HEK293 (cell line): ENCODE data around the gene ADGRL1.

Experiments
- CTCF ChIA-PET: fragments of 350-600 bp; formaldehyde crosslinking; extraction: SDS; loops from one replicate; lab custom pipeline; 2021; ENCODE audit warnings: antibody characterized with exemption; lab: Yijun Ruan, JAX
- POLR2A ChIA-PET: fragments of 300-600 bp; formaldehyde crosslinking; extraction: SDS; loops from one replicate; lab custom pipeline; 2020; ENCODE audit warnings: antibody characterized with exemption, inconsistent platforms; lab: Yijun Ruan, JAX
- H3K27ac ChIP-seq: fragments of 200-500 bp; sonication (Bioruptor generic); 2 replicates; pipeline ENCODE4 v1.5.1; 2014; ENCODE audit warnings: low read depth, low read length, control low read depth, inconsistent platforms; ENCODE audit errors: extremely low read depth
- H3K36me3 ChIP-seq, 2 experiments: fragments of 200-500 bp in 1 of 2; sonication (Bioruptor generic) in 1 of 2; 1 replicate in 1 of 2; 2 replicates in 1 of 2; pipeline ENCODE4 v1.5.1; 2014 to 2017; ENCODE audit warnings: inconsistent platforms in 2 of 2, low read length in 2 of 2; ENCODE audit not compliant: control insufficient read depth in 2 of 2, insufficient read depth in 1 of 2
- H3K4me1 ChIP-seq: fragments of 200-500 bp; sonication (Bioruptor generic); 2 replicates; pipeline ENCODE4 v1.5.1; 2014; ENCODE audit warnings: mild to moderate bottlenecking, low read length, inconsistent platforms; ENCODE audit not compliant: control insufficient read depth, insufficient read depth
- H3K4me3 ChIP-seq: 2 replicates; pipeline ENCODE4 v1.5.1; 2011; ENCODE audit warnings: low read depth, mild to moderate bottlenecking, control low read depth, low read length, moderate library complexity
- H3K9me3 ChIP-seq: fragments of 200-500 bp; sonication (Bioruptor generic); 2 replicates; pipeline ENCODE4 v1.5.1; 2014; ENCODE audit warnings: low read depth, low read length, inconsistent platforms; ENCODE audit not compliant: control insufficient read depth, insufficient read depth
- IKZF3 ChIP-seq: fragments of 450-650 bp; IDR thresholded peaks from 2 replicates; pipeline ENCODE4 v1.5.0; 2018; ENCODE audit warnings: missing biosample characterization, mild to moderate bottlenecking, missing genetic modification characterization, moderate library complexity
- KLF1 ChIP-seq: fragments of 450-650 bp; formaldehyde crosslinking; IDR thresholded peaks from 2 replicates; pipeline ENCODE4 v1.5.1; 2016; ENCODE audit warnings: missing biosample characterization, missing genetic modification characterization
- MYNN ChIP-seq: fragments of 450-650 bp; formaldehyde crosslinking; IDR thresholded peaks from 2 replicates; pipeline ENCODE4 v1.5.1; 2016; ENCODE audit warnings: missing biosample characterization, missing genetic modification characterization, borderline replicate concordance
- REST ChIP-seq: fragments of 450-650 bp; formaldehyde crosslinking; IDR thresholded peaks from 2 replicates; pipeline ENCODE4 v1.5.1; 2016; ENCODE audit warnings: missing biosample characterization, missing genetic modification characterization
- YY2 ChIP-seq: fragments of 450-650 bp; formaldehyde crosslinking; IDR thresholded peaks from 2 replicates; pipeline ENCODE4 v1.5.1; 2016; ENCODE audit warnings: missing biosample characterization, missing genetic modification characterization
- ZBTB26 ChIP-seq: fragments of 450-650 bp; formaldehyde crosslinking; optimal IDR thresholded peaks from 2 replicates; pipeline ENCODE3; 2016; ENCODE audit warnings: missing biosample characterization, mild to moderate bottlenecking, missing genetic modification characterization
- ZEB2 ChIP-seq: fragments of 450-650 bp; formaldehyde crosslinking; IDR thresholded peaks from 2 replicates; pipeline ENCODE4 v1.5.1; 2016; ENCODE audit warnings: missing biosample characterization, missing genetic modification characterization
- ZNF175 ChIP-seq: fragments of 450-650 bp; formaldehyde crosslinking; IDR thresholded peaks from 2 replicates; pipeline ENCODE4 v1.5.1; 2016; ENCODE audit warnings: missing biosample characterization, missing genetic modification characterization
- ZNF19 ChIP-seq: fragments of 450-650 bp; formaldehyde crosslinking; IDR thresholded peaks from 2 replicates; pipeline ENCODE4; 2016; ENCODE audit warnings: missing biosample characterization, missing genetic modification characterization, low read depth
- ZNF473 ChIP-seq: fragments of 450-650 bp; formaldehyde crosslinking; IDR thresholded peaks from 2 replicates; pipeline ENCODE4 v1.5.1; 2017; ENCODE audit warnings: missing biosample characterization, missing genetic modification characterization
- ZNF529 ChIP-seq: fragments of 450-650 bp; formaldehyde crosslinking; IDR thresholded peaks from 2 replicates; pipeline ENCODE4 v1.5.1; 2017; ENCODE audit warnings: missing genetic modification characterization, missing biosample characterization; ENCODE audit not compliant: insufficient replicate concordance
- ZNF777 ChIP-seq: fragments of 450-650 bp; formaldehyde crosslinking; IDR thresholded peaks from 2 replicates; pipeline ENCODE4 v1.5.1; 2017; ENCODE audit warnings: missing biosample characterization, missing genetic modification characterization, borderline replicate concordance
- TF ChIP-seq, protein P1 (sequence below): fragments of 450-650 bp; formaldehyde crosslinking; IDR thresholded peaks from 2 replicates; pipeline ENCODE4 v1.5.1; 2016; ENCODE audit warnings: missing biosample characterization, missing genetic modification characterization
- TF ChIP-seq, protein P2 (sequence below): fragments of 450-650 bp; formaldehyde crosslinking; conservative IDR thresholded peaks from 2 replicates; pipeline ENCODE4 v1.5.1; 2016; ENCODE audit warnings: low read depth, missing biosample characterization, missing genetic modification characterization
- TF ChIP-seq, protein P3 (sequence below): fragments of 450-650 bp; formaldehyde crosslinking; IDR thresholded peaks from 2 replicates; pipeline ENCODE4 v1.5.1; 2016; ENCODE audit warnings: missing biosample characterization, missing genetic modification characterization, low read depth
- TF ChIP-seq, protein P4 (sequence below): fragments of 450-650 bp; formaldehyde crosslinking; conservative IDR thresholded peaks from 2 replicates; pipeline ENCODE4 v1.5.1; 2016; ENCODE audit warnings: low read depth, missing biosample characterization, missing genetic modification characterization

Gene ADGRL1

DNA sequence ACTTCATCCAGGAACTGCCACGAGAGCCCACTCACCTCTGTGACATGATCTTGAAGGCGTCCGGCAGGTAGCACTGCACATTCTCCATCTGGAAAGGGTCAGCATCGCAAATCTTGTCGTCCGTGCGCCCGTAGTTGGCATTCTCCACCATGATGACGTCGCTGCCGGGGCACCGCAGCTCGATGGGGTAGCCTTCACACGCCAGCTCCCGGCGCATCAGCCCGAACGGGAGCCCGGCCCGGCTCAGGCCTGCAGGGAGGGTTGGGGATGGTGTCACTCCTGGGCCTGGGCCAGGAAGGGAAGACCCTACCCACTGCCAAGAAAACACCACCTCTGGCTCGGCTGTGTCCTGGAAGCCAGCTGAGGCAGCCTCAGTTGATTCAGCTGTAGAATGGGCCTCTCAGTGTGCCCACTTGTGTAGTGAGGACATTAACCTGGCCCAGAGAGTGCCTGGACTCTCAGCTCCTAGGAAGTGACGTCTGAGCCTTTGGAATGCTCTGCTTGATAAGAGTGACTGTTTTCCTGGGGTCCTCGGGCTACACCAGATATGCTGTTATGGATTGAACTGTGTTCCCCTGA is 28.4 kb downstream of the ADGRL1 start:
- no peak overlapping the region for H3K27ac ChIP-seq
- H3K9me3 ChIP-seq: no peaks in the 10 kb centered on the region
- POLR2A ChIA-PET: interaction anchor here (1.8 kb wide), 1 partner anchor 41 kb away, joined by 6 read pairs; the partner anchor contains the start of gene ASF1B
- CTCF ChIA-PET: interaction anchor here (1.8 kb wide), 1 partner anchor 171 kb away, joined by 6 read pairs; no protein-coding TSS in a partner anchor
- no peak overlapping the region for H3K4me3 ChIP-seq
- peaks cover 7 to 47% of the 10 kb centered on the region in 2 experiments; a peak in 2 of 3 replicates for H3K36me3 ChIP-seq
- H3K4me1 ChIP-seq: no peaks in the 10 kb centered on the region
- TF ChIP-seq ZNF19 (tag by site-specific recombination) (no peak), ZNF473 (no peak), ZBTB26 (tag by site-specific recombination) (no peak), MYNN (tag by site-specific recombination) (no peak), REST (no peak)
- TF ChIP-seq, protein P1, sequence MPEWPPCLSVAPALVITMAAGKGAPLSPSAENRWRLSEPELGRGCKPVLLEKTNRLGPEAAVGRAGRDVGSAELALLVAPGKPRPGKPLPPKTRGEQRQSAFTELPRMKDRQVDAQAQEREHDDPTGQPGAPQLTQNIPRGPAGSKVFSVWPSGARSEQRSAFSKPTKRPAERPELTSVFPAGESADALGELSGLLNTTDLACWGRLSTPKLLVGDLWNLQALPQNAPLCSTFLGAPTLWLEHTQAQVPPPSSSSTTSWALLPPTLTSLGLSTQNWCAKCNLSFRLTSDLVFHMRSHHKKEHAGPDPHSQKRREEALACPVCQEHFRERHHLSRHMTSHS (tag by site-specific recombination): no peak
- TF ChIP-seq, protein P2, sequence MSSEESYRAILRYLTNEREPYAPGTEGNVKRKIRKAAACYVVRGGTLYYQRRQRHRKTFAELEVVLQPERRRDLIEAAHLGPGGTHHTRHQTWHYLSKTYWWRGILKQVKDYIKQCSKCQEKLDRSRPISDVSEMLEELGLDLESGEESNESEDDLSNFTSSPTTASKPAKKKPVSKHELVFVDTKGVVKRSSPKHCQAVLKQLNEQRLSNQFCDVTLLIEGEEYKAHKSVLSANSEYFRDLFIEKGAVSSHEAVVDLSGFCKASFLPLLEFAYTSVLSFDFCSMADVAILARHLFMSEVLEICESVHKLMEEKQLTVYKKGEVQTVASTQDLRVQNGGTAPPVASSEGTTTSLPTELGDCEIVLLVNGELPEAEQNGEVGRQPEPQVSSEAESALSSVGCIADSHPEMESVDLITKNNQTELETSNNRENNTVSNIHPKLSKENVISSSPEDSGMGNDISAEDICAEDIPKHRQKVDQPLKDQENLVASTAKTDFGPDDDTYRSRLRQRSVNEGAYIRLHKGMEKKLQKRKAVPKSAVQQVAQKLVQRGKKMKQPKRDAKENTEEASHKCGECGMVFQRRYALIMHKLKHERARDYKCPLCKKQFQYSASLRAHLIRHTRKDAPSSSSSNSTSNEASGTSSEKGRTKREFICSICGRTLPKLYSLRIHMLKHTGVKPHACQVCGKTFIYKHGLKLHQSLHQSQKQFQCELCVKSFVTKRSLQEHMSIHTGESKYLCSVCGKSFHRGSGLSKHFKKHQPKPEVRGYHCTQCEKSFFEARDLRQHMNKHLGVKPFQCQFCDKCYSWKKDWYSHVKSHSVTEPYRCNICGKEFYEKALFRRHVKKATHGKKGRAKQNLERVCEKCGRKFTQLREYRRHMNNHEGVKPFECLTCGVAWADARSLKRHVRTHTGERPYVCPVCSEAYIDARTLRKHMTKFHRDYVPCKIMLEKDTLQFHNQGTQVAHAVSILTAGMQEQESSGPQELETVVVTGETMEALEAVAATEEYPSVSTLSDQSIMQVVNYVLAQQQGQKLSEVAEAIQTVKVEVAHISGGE (tag by site-specific recombination): no peak
- TF ChIP-seq, protein P3, sequence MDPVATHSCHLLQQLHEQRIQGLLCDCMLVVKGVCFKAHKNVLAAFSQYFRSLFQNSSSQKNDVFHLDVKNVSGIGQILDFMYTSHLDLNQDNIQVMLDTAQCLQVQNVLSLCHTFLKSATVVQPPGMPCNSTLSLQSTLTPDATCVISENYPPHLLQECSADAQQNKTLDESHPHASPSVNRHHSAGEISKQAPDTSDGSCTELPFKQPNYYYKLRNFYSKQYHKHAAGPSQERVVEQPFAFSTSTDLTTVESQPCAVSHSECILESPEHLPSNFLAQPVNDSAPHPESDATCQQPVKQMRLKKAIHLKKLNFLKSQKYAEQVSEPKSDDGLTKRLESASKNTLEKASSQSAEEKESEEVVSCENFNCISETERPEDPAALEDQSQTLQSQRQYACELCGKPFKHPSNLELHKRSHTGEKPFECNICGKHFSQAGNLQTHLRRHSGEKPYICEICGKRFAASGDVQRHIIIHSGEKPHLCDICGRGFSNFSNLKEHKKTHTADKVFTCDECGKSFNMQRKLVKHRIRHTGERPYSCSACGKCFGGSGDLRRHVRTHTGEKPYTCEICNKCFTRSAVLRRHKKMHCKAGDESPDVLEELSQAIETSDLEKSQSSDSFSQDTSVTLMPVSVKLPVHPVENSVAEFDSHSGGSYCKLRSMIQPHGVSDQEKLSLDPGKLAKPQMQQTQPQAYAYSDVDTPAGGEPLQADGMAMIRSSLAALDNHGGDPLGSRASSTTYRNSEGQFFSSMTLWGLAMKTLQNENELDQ: no peak

DNA sequence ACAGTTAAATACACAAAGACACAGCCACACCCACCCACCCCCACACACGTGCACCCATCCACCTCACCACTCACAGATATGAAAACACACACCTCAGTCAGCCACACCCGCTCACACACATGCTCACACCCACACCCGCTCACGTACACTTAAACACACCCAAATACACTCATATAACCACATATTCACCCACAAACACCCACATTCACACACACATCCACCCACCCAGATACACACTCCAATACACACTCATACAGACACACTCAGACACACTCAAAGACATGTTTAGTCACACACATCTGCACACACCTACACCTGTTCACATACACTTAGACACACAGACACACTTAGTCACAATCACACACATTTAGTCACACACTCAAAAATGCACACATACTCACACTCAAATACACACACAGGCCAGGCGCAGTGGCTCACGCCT is 30.6 kb downstream of the ADGRL1 start:
- H3K9me3 ChIP-seq: no peaks in the 10 kb centered on the region
- no peak overlapping the region for H3K27ac ChIP-seq
- H3K36me3 ChIP-seq: peaks cover 7 to 67% of the 10 kb centered on the region in 2 experiments; a peak in 2 of 3 replicates
- no peaks in the 10 kb centered on the region for H3K4me1 ChIP-seq
- CTCF ChIA-PET: no interaction called here
- H3K4me3 ChIP-seq: no peak overlapping the region
- POLR2A ChIA-PET: interaction anchor here (0.7 kb wide), 1 partner anchor 10 kb away, joined by 3 read pairs; no protein-coding TSS in a partner anchor
- peak; percentile 62 for TF ChIP-seq KLF1 (tag by site-specific recombination)
- TF ChIP-seq, protein P4, sequence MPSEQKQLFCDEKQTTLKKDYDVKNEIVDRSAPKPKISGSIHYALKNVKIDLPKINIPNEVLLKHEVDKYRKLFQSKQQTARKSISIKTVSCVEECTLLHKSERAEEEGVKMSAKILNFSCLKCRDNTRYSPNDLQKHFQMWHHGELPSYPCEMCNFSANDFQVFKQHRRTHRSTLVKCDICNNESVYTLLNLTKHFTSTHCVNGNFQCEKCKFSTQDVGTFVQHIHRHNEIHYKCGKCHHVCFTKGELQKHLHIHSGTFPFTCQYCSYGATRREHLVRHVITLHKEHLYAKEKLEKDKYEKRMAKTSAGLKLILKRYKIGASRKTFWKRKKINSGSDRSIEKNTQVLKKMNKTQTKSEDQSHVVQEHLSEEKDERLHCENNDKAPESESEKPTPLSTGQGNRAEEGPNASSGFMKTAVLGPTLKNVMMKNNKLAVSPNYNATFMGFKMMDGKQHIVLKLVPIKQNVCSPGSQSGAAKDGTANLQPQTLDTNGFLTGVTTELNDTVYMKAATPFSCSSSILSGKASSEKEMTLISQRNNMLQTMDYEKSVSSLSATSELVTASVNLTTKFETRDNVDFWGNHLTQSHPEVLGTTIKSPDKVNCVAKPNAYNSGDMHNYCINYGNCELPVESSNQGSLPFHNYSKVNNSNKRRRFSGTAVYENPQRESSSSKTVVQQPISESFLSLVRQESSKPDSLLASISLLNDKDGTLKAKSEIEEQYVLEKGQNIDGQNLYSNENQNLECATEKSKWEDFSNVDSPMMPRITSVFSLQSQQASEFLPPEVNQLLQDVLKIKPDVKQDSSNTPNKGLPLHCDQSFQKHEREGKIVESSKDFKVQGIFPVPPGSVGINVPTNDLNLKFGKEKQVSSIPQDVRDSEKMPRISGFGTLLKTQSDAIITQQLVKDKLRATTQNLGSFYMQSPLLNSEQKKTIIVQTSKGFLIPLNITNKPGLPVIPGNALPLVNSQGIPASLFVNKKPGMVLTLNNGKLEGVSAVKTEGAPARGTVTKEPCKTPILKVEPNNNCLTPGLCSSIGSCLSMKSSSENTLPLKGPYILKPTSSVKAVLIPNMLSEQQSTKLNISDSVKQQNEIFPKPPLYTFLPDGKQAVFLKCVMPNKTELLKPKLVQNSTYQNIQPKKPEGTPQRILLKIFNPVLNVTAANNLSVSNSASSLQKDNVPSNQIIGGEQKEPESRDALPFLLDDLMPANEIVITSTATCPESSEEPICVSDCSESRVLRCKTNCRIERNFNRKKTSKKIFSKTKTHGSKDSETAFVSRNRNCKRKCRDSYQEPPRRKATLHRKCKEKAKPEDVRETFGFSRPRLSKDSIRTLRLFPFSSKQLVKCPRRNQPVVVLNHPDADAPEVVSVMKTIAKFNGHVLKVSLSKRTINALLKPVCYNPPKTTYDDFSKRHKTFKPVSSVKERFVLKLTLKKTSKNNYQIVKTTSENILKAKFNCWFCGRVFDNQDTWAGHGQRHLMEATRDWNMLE: no peak
- no peak for TF ChIP-seq ZNF175 (tag by site-specific recombination)
- no peak for TF ChIP-seq IKZF3 (tag by site-specific recombination)
- no peak for TF ChIP-seq ZNF529 (tag by site-specific recombination)
- TF ChIP-seq ZEB2 (tag by site-specific recombination): 0 out of 2 replicates have a peak, but pooled peaks have one; percentile 26
- TF ChIP-seq YY2 (tag by site-specific recombination): no peak
- 0 out of 2 replicates have a peak, but pooled peaks have one; percentile 20 for TF ChIP-seq ZNF777
